T-helper 1 cell treated with Interleukin-12 subunit alpha and Interleukin-12 subunit beta and Interleukin-4 antibody, amounts not matched to agents 30 ng/mL and 1 ng/mL, for 36 hours (primary cell): Measurements from ENCODE around the gene PATE4. TPM values are rescaled to one million over a fixed set of nuclear protein-coding genes. Genes with fewer than 3 reads are reported as not detected.

ENCODE experiments used
- intact Hi-C: fragments of 100-400 bp; cut with micrococcal nuclease; formaldehyde crosslinking; loops from one replicate; pipeline ENCODE4 v1.15.1; 2024
- total RNA-seq: library from RNA; stranded (reverse); gene quantifications from 2 replicates; pipeline ENCODE4 v1.2.3, GENCODE V29; 2022

Gene PATE4
- total RNA-seq, 1 donor from 2014 or later: not detected

GRCh38 chr11:125886997-125887372 is 53.9 kb downstream of the PATE4 start:
- intact Hi-C loops: loop anchor here (1.0 to 10.0 kb wide), 17 partner anchors 16 to 1770 kb away; partner anchors contain the start of genes CCDC15, CHEK1, EI24 and FAM118B

GRCh38 chr11:125887373-125888324 is 54.5 kb downstream of the PATE4 start, which contains the start of gene HYLS1:
Gene HYLS1, plus strand, starts transcription at chr11:125887668. Its CDS starts 11,701 bp downstream, at chr11:125899369.
- intact Hi-C loops: loop anchor here (1.0 to 10.0 kb wide), 18 partner anchors 16 to 1770 kb away; partner anchors contain the start of genes CCDC15, CHEK1, EI24 and FAM118B

Other genes starting within 250 kb of the PATE4 start
- 171 and 178 TPM in 2 replicates for gene STT3A, start 240.5 kb upstream of the PATE4 start, total RNA-seq
- gene CHEK1, start 208.2 kb upstream of the PATE4 start, total RNA-seq: 74.7 and 76.6 TPM in 2 replicates
- gene ACRV1, start 152.5 kb upstream of the PATE4 start, total RNA-seq: not detected in 2 replicates
- not detected in 2 replicates for gene PATE1, start 87.0 kb upstream of the PATE4 start, total RNA-seq
- gene PATE2, start 54.5 kb upstream of the PATE4 start, total RNA-seq: not detected in 2 replicates
- not detected in 2 replicates for gene PATE3, start 45.2 kb upstream of the PATE4 start, total RNA-seq
- 11.9 and 12.2 TPM in 2 replicates for gene HYLS1, start 54.4 kb downstream of the PATE4 start, total RNA-seq
- 10.6 and 17.5 TPM in 2 replicates for gene PUS3, start 69.9 kb downstream of the PATE4 start, total RNA-seq
- 0.20 TPM in 1 of 2 replicates, not detected in the other for gene DDX25, start 71.2 kb downstream of the PATE4 start, total RNA-seq
- not detected in 2 replicates for gene VSIG10L2, start 112.7 kb downstream of the PATE4 start, total RNA-seq
- 0.83 and 2.2 TPM in 2 replicates for gene CDON, start 229.6 kb downstream of the PATE4 start, total RNA-seq